Umbilical cord (tissue), 2 donors: ENCODE results near the gene CPEB2. TPM values are rescaled to one million over a fixed set of nuclear protein-coding genes. Genes with fewer than 3 reads are reported as not detected.

Experiments
- DNase-seq: peaks from one replicate; pipeline ENCODE4 v3.0.0-alpha.2; 2015; ENCODE audit warnings: low spot score
- total RNA-seq: library from RNA; depleted of rRNA; stranded (reverse); fragments of >200 nt; gene quantifications from one replicate; pipeline ENCODE4 v1.2.3, GENCODE V29; 2014; ENCODE audit warnings: low replicate concordance; ENCODE audit not compliant: insufficient read depth

Gene CPEB2
- total RNA-seq, 1 donor from 2014 or later: 23.1 TPM

DNA sequence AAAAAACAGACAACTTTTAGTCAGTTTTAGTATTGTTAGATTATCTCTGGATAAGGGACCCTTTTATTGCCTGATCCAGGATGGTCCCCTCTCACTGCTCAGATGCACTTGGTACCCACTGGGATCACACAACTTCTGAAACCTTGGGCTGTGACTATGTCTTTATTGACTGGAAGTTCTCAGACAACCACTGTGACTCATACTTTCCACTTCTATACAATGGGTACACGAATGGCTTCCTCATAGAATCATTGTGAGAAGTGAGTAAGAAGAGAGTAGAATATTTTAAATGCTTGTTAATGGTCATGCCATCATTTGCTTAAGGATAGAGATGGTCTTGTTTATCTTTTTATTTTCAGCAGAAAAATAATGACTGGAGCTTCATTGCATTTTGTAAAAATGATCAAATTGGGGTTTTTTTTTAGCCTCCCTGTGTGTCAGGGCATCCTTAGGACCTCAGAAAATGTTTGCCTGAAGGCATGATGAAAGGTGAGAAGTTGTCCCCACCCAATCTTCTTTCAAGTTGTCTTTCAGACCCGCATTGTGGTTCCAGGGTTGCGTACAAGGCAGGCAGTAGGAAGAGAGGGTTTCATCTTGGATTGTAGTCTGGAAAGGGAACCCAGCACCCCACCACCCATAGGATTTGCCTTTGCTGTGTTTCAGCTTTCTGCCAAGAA is 115.1 kb downstream of the CPEB2 start:
- no peak for DNase-seq

DNA sequence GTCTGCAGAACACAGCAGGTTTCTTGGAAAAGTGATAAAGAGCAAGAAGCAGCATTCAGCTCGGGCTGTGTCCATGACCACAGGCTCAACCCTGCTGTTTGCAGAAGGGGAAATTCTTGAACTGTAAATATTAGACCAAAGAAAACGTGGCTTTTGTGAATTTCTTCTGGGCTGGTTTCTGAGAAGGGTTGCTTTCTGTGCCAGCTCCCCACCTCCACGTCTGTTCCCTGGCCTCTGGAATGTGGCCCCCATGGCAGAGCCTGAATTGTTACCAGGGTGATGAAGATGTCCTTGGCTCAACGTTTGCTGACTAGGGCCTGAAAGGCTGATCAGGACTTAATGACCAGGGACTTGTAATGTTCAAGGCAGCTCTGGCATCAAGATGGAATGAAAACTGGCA is 116.0 kb downstream of the CPEB2 start:
- DNase-seq: no peak
